CD4-positive, alpha-beta T cell (primary cell): ENCODE data around the gene VEZF1. TPM values are rescaled to one million over a fixed set of nuclear protein-coding genes. Genes with fewer than 3 reads are reported as not detected.
A peak's percentile ranks its signal among the peaks of the same experiment; 100 is the strongest.

Experiments
- ATAC-seq: fragments of 200-7000 bp; cut with Tn5 transposase; one replicate; pipeline ENCODE4 v1.10.0; 2022; ENCODE audit warnings: mild to moderate bottlenecking; ENCODE audit not compliant: poor library complexity
- CTCF ChIA-PET: fragments of 350-600 bp; sonication (Branson Sonifier 250); formaldehyde crosslinking; loops from one replicate; lab custom pipeline; 2021; ENCODE audit warnings: antibody characterized with exemption, inconsistent platforms; lab: Charles Lee
- POLR2A ChIA-PET: fragments of 350-600 bp; sonication (Branson Sonifier 250); formaldehyde crosslinking; loops from one replicate; lab custom pipeline; 2021; ENCODE audit warnings: antibody characterized with exemption, inconsistent platforms; lab: Charles Lee
- DNase-seq, 14 experiments: peaks; one replicate each; pipeline ENCODE4 v3.0.0-alpha.2; 2013 to 2020; ENCODE audit warnings: mixed read lengths in 2 of 14
- H3K27ac ChIP-seq, 2 donors: one replicate each; pipeline versions ENCODE4 v1.5.1 to v1.7.0; 2013; ENCODE audit warnings: low read length in 2 of 2, low read depth in 1 of 2, mild to moderate bottlenecking in 1 of 2
- H3K27me3 ChIP-seq, 2 experiments: 1 replicate in 1 of 2; 2 replicates in 1 of 2; pipeline versions ENCODE4 v1.6.1 to v1.7.0; 2013; ENCODE audit warnings: low read length in 2 of 2, control low read depth in 1 of 2, mild to moderate bottlenecking in 1 of 2, moderate library complexity in 1 of 2; ENCODE audit not compliant: insufficient read depth in 2 of 2, control insufficient read depth in 1 of 2
- H3K36me3 ChIP-seq: one replicate; pipeline ENCODE4 v1.6.1; 2013; ENCODE audit warnings: low read length, control low read depth; ENCODE audit not compliant: insufficient read depth
- H3K4me1 ChIP-seq: one replicate; pipeline ENCODE4 v1.6.1; 2013; ENCODE audit warnings: low read length, control low read depth; ENCODE audit not compliant: insufficient read depth
- H3K4me3 ChIP-seq: one replicate; pipeline ENCODE4 v1.5.1; 2013; ENCODE audit warnings: mild to moderate bottlenecking, low read length, moderate library complexity
- H3K9me3 ChIP-seq, 2 experiments: 1 replicate in 1 of 2; 2 replicates in 1 of 2; pipeline versions ENCODE4 v1.6.1 to v1.7.0; 2013; ENCODE audit warnings: low read length in 2 of 2, mild to moderate bottlenecking in 2 of 2, control low read depth in 1 of 2, moderate library complexity in 1 of 2; ENCODE audit not compliant: control insufficient read depth in 1 of 2, insufficient read depth in 1 of 2
- H3K27ac Mint-ChIP-seq: one replicate; pipeline ENCODE4 v1.8.0; 2020; ENCODE audit warnings: mixed read lengths
- H3K27me3 Mint-ChIP-seq: one replicate; pipeline ENCODE4 v1.8.0; 2021; ENCODE audit warnings: mixed read lengths
- H3K36me3 Mint-ChIP-seq: one replicate; pipeline ENCODE4 v1.8.0; 2021; ENCODE audit warnings: low read depth, mixed read lengths
- H3K4me1 Mint-ChIP-seq: one replicate; pipeline ENCODE4 v1.8.0; 2021; ENCODE audit warnings: low read depth, mixed read lengths
- H3K4me3 Mint-ChIP-seq: one replicate; pipeline ENCODE4 v1.8.0; 2020; ENCODE audit warnings: mild to moderate bottlenecking, mixed read lengths
- H3K9me3 Mint-ChIP-seq: one replicate; pipeline ENCODE4 v1.8.0; 2020; ENCODE audit warnings: mixed read lengths
- intact Hi-C, 2 experiments: fragments of 100-400 bp; cut with DNase I in 1 of 2; cut with micrococcal nuclease in 1 of 2; formaldehyde crosslinking; loops; one replicate each; pipeline versions ENCODE4 v1.15.1 to v1.9.0; 2023 to 2025; cut with DNase I, micrococcal nuclease
- total RNA-seq, 174 experiments: library from RNA in 2 of 174; stranded (reverse) in 2 of 174; gene quantifications; one replicate each; pipeline ENCODE4 v1.2.3 and lab custom pipeline; 2021 to 2026
- TF ChIP-seq, protein P1 (sequence below): fragments of 200-600 bp; IDR thresholded peaks from one replicate; pipeline ENCODE4 v1.8.0; 2022; ENCODE audit warnings: antibody characterized with exemption, mild to moderate bottlenecking

Gene VEZF1
- total RNA-seq, 2 experiments from 2014 or later: 41.6 to 41.7 TPM

DNA sequence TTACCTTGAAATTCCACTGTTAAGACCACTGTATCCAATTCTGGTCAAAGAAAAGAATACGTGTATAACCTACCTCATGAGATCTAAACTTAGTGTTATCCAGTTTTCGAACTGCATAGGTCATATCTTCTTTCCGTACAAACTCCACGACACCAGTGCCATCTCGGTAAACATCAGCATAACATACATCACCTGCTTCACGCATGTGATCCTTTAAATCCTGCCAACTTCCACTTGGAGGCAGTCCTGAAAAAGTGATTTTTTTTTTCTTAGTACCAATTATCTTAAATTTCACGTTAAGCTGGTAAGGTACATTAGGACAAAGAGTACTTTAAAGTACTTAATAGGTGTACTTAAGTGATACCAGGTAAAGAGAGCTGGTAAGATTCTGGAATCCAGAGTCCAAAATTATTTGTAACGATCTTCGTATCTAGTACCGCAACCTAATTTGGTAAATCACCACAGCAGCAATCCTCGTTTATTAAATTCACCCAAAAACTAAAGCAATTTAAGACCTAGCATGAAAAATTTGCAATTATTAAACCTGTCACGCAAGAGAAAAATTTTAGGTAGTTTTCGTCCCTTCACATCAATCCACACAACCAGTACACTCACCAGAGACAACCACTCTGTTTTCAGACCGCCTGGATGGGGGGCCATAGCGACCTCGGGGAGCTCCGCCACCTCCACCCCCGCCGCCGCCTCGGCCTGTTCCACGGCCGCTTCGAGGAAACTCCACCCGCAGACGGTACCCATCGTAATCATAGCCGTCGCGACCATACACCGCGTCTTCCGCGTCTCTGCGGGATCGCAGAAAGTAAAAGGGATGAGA lies 17.9 kb upstream of the VEZF1 start:
- peak overlapping the region; percentile 83 for H3K4me3 ChIP-seq
- peak in 1 of 14 experiments; percentile 27 for DNase-seq
- H3K36me3 ChIP-seq: peaks cover 46% of the 10 kb centered on the region
- H3K27ac ChIP-seq: peak overlapping the region; percentile 93 to 97
- Mint-ChIP-seq H3K27ac (peak overlapping the region; percentile 99), H3K36me3 (peaks cover 66% of the 10 kb centered on the region), H3K4me3 (peak overlapping the region; percentile 98), H3K27me3 (no peaks in the 10 kb centered on the region), H3K9me3 (no peaks in the 10 kb centered on the region), H3K4me1 (peaks cover 66% of the 10 kb centered on the region)
- no peak for ATAC-seq
- no peaks in the 10 kb centered on the region for H3K9me3 ChIP-seq
- intact Hi-C loops: loop anchor here (1.0 to 10.0 kb wide), 9 partner anchors 11 to 1699 kb away; partner anchors contain the start of genes AKAP1 (in 1 of the 2), C17orf67 (in 1 of the 2), DGKE (in 1 of the 2) and MKS1 (in 1 of the 2)
- CTCF ChIA-PET: interaction anchor here (1.1 to 2.1 kb wide), 4 partner anchors 10 to 921 kb away, joined by 3 to 8 read pairs (median 4); partner anchors contain the start of gene AKAP1
- H3K4me1 ChIP-seq: peaks cover 29% of the 10 kb centered on the region
- POLR2A ChIA-PET: interaction anchor here (1.4 to 3.2 kb wide), 18 partner anchors 9 to 1149 kb away, joined by 4 to 94 read pairs (median 8); partner anchors contain the start of genes DYNLL2, MKS1, MRPS23 and PRR11
- H3K27me3 ChIP-seq: no peaks in the 10 kb centered on the region
- TF ChIP-seq, protein P1, sequence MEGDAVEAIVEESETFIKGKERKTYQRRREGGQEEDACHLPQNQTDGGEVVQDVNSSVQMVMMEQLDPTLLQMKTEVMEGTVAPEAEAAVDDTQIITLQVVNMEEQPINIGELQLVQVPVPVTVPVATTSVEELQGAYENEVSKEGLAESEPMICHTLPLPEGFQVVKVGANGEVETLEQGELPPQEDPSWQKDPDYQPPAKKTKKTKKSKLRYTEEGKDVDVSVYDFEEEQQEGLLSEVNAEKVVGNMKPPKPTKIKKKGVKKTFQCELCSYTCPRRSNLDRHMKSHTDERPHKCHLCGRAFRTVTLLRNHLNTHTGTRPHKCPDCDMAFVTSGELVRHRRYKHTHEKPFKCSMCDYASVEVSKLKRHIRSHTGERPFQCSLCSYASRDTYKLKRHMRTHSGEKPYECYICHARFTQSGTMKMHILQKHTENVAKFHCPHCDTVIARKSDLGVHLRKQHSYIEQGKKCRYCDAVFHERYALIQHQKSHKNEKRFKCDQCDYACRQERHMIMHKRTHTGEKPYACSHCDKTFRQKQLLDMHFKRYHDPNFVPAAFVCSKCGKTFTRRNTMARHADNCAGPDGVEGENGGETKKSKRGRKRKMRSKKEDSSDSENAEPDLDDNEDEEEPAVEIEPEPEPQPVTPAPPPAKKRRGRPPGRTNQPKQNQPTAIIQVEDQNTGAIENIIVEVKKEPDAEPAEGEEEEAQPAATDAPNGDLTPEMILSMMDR: no peak

DNA sequence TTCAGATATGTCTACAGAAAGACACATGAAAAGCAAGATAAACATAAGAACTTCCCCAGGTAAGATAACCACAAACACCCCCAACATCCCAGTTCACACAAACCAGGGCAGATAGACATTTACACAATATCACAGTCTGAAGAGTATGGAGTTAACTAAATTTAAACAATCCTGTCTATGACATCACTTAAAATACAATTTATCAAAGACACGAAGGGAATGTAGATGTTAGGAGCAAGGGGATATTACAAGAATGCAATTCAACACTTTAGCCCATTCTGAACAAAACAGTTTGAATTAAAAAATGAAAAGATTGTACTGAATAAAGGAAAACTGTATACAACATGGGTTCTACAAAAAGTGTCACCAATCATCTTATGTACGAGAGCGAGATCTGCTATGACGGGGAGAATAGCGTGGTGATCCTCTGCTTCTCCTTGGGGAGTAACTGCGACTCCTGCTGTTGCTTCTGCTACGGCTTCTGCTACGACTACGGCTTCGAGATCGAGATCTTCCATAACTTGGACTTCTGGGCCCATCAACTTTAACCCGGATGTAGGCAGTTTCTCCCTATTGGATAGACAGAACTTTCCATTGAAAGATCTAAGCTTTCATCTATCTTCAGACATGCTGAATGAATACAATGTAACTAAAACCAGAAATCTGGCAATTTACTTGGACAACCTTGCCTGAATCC lies 17.1 kb upstream of the VEZF1 start:
- no peak for ATAC-seq
- Mint-ChIP-seq H3K27me3 (no peaks in the 10 kb centered on the region), H3K4me3 (peak overlapping the region; percentile 98), H3K9me3 (no peaks in the 10 kb centered on the region), H3K36me3 (peaks cover 74% of the 10 kb centered on the region), H3K27ac (peak overlapping the region; percentile 99), H3K4me1 (peaks cover 70% of the 10 kb centered on the region)
- ChIA-PET POLR2A (interaction anchor here (1.4 to 3.2 kb wide), 4 partner anchors 13 to 167 kb away, joined by 4 to 94 read pairs (median 36); partner anchors contain the start of genes MRPS23 and VEZF1), CTCF (no interaction called here)
- Histone ChIP-seq H3K27ac (peak overlapping the region; percentile 93 to 97), H3K4me1 (peaks cover 29% of the 10 kb centered on the region), H3K9me3 (no peaks in the 10 kb centered on the region), H3K4me3 (peak overlapping the region; percentile 83), H3K27me3 (no peaks in the 10 kb centered on the region), H3K36me3 (peaks cover 51% of the 10 kb centered on the region)
- DNase-seq: no peak
- TF ChIP-seq, protein P1: no peak
- intact Hi-C loops: loop anchor here (5.0 to 10.0 kb wide), 6 partner anchors 212 to 1700 kb away; partner anchors contain the start of genes C17orf67 (in 1 of the 2), DGKE (in 1 of the 2), MKS1 (in 1 of the 2) and MSI2 (in 1 of the 2)

DNA sequence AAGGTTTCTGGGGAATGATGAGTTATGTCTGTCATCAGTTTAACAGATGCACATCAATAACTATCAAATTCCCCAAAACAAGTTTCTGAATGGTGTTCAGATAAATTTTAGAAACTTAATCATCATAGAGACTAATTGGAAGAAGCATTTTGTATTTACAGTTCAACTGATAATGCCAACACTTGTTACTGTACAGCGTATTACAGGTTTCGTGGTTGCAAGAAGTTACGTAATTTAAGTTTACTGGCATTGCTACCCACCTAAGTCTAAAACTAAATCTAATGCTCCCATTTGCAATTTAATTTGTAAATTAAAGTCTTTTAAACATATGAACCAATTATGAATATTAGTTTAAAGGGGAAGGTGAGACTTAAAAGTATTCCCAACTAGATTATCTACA lies 16.0 kb upstream of the VEZF1 start:
- TF ChIP-seq, protein P1: no peak
- H3K4me3 Mint-ChIP-seq: peak overlapping the region; percentile 47
- H3K4me1 ChIP-seq: peaks cover 29% of the 10 kb centered on the region
- no peak for ATAC-seq
- H3K27me3 Mint-ChIP-seq: no peaks in the 10 kb centered on the region
- H3K27ac ChIP-seq: no peak overlapping the region
- no peak for DNase-seq
- H3K27ac Mint-ChIP-seq: peak overlapping the region; percentile 16
- peaks cover 79% of the 10 kb centered on the region for H3K36me3 Mint-ChIP-seq
- no peaks in the 10 kb centered on the region for H3K27me3 ChIP-seq
- peaks cover 54% of the 10 kb centered on the region for H3K36me3 ChIP-seq
- H3K9me3 Mint-ChIP-seq: no peaks in the 10 kb centered on the region
- H3K4me3 ChIP-seq: no peak overlapping the region
- no peaks in the 10 kb centered on the region for H3K9me3 ChIP-seq
- intact Hi-C loops: loop anchor here (10.0 kb wide), 4 partner anchors 511 to 1701 kb away; partner anchors contain the start of genes C17orf67 (in 1 of the 2), DGKE (in 1 of the 2), MSI2 (in 1 of the 2) and MTMR4 (in 1 of the 2)
- ChIA-PET CTCF (no interaction called here), POLR2A (interaction anchor here (1.1 kb wide), 1 partner anchor 16 kb away, joined by 5 read pairs; the partner anchor contains the start of gene VEZF1)
- peaks cover 79% of the 10 kb centered on the region for H3K4me1 Mint-ChIP-seq
